NCI-H2227 (cell line): Measurements from ENCODE around the gene POGLUT2.

Experiments used
- DNase-seq: peaks from one replicate; lab custom pipeline; 2025; ENCODE audit not compliant: unreplicated experiment; lab: John Stamatoyannopoulos, UW

Gene POGLUT2

DNA sequence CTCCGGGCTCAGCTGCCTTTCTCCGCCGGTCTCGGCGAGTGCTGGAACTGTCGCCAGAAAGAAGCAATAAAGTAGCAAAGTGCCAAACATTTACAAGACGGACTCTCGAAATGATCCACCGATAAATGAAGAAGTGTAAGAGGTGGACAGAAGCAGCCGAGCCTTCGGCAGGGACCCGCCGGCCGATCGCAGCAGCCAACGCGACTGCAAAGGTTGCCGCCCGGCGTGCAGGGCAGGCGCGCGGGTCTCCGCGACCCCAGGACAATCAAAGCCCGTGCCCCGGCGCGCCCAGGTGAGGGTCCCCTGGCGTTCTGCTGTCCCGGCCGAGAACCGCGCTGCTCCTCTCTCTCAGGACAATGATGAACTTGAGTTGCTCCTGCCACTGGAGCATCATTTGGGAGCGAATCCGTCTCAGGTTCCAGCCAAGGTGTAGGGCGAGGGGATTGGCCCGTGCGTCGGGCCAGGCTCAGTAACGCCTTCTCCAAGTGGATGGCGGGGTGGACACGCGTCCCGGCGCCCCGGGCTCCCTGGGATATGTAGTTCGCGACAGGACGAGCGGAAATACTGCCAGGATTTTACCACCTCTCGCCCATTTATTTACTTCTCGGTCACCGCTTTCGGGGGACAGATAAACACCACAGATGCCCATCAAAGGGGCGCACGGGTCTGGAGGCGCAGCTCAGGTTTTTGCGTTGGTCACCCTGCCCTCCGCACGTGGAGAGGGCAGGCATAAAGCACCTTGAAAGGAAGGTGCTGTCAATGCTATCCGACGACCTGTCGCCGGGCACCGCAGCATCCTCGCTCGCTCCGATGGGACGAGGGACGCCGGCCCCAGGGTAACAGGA, at the start of gene POGLUT2, which contains the start of gene BIVM:
Gene POGLUT2 (minus strand): TSS at position 396 of the 845 bp plus-strand sequence. CDS start 306 bp downstream, at position 90.
Gene BIVM (plus strand): TSS at position 539 of the 845 bp plus-strand sequence. CDS start 8,149 bp downstream, outside the sequence.
- peak; percentile 87 for DNase-seq

DNA sequence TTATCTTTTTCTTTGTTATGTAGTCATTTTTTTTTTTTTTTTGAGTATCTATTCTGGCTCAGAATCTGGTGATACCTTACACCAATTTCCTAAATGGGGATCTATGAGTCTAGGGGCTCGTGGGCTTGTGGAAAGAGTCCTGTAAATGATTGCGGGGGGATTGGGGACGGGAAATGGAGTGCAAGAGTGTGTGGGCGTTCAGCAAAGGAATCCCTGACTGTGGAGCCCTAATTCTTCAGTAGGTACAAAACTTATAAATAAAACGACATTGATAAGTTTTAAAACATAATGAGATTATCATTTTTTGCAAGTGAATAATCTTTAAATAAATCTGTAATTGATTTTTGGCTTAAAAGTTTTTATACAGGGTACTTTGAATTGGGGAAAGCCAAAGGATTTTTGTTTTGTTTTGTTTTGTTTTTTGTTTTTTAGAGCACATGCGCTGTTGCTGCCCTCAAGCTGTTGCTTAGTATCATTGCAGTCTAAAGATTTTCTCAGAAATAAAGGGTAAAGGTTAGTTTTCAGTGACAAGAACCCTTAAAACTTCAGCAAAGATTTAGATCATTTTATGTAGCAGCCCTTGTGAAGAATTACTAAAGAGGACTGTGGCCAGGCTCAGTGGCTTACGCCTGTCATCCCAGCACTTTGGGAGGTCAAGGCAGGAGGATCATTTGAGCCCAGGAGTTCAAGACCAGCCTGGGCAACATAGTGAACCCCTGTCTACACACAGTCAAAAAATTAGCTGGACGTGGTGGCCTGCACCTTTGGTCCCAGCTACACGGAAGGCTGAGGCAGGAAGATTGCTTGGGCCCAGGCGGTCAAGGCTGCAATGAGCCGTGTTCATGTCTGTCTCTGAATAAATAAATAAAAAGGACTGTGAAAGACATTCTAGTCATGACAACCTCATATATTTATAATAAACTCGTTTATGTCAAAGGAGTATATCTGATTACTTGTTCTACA, 48.8 kb upstream of the POGLUT2 start:
- peak; percentile 17 for DNase-seq

- DNase-seq: peak; percentile 16
Observed at GRCh38 chr13:102846261-102847015, 47.7 kb upstream of the POGLUT2 start.

GRCh38 chr13:102845630-102846260, 47.0 kb upstream of the POGLUT2 start, which contains the start of gene ERCC5:
ERCC5 (plus strand) TSS chr13:102846032; CDS start chr13:102846267, 235 bp downstream.
- peak; percentile 95 for DNase-seq

DNA sequence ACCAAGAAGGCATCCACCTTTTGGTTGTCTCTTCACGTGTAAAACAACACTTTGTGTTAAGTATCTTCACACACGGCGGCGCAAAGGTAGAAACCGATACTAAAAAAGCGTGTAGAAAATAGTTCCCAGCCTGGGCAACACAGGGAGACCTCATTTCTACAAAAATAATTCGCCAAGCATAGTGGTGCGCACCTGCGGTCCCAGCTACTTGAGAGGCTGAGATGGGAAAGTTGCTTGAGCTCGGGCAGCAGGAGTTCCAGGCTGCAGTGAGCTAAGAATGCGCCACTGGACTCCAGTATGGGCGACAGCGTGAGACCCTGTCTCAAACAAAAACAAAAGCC, 46.5 kb upstream of the POGLUT2 start:
- no peak for DNase-seq

- DNase-seq: no peak
Observed at GRCh38 chr13:102839462-102839861, 40.7 kb upstream of the POGLUT2 start.

DNA sequence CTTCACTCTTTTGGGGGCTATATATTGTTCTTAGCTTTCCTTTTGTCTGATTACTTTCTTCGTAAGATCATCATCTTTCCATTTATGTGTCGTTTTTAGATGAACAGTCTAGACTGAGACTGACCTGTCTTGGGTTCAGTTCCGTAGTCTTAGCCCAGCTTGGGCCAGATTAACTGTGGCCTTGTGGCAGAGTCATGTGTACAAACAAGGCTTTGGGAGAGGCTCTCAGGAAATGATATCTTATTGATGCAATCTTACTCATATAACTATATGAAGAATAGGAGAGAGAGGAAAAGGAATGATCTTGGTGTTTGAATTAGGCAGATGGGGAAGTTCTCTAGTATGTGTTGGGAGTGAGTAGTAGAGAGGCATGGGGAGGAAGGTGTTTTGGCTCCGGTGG, 40.2 kb upstream of the POGLUT2 start:
- DNase-seq: no peak

- DNase-seq: no peak
Observed at GRCh38 chr13:102838273-102838672, 39.5 kb upstream of the POGLUT2 start.

DNA sequence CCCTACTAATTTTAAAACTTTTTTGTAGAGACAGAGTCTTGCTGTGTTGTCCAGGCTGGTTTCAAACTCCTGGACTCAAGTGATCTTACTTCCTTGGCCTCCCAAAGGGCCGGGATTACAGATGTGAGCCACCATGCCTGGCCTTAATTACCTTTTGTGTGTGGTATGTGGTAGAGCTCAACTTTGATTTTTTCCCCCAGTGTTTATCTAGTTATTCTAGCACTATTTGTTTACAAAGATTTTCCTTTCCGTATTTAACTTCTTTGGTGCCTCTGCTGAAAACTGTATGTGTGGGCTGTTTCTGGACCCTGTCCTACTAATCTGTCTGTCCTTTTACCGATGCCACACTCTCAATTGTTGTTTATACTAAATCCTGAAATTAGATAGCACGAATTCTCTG, 37.7 kb upstream of the POGLUT2 start:
- DNase-seq: no peak

DNA sequence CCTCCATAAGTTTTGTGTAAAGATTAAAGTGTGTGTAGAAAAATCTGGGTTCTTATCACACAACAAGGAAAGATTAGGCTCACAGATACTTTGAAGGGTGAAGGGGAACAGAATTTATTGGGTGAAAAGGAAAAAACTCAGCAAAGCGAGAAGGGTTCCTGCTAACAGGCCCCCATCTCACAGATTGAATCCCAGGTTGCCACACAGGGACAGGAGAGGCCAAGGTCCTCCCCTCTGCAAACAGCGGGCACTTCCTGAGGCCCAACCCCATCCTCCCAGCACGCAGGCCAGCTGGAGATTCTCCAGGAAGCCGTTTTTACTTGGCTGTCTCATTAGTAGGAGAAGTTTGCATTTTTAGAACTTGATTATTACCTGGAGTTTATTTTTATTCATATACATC, 31.9 kb upstream of the POGLUT2 start:
- no peak for DNase-seq

DNA sequence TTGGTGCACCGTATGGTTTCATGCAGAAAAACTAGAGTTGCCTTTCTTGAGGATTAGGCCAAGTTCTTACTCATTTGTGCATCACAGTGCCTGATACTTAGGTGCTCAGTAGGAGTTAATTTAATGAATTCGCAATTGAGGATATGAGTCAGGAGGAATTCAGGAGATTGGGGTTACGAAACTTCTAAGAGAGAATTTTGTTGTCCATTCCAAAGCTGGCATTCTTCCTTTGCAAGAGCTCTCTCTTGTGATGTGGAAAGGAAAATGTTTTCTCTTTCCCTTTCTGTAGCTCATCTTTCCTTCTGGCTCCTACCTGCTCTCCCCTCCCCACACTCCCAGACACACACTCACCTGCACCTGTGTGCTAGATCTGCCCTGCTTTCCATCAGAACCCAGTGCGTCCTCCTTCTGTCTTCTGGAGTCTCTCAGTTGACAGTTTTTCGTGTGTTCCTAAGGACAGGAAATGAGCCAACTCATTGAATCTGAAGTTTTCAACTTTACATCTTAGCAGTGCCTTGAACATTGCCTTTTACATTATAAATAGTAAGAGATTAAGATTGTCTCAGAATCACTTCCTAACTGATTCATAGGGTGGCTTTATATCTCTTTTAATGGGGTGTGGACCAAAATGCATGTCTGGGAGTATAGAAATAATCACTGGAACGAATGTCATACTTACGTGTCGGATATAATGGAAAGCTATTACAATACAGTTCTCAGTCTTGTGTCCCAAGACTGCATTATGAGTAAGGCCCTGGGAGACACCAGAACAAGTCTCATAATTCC, 27.3 kb upstream of the POGLUT2 start:
- DNase-seq: no peak

GRCh38 chr13:102825400-102825799, 26.6 kb upstream of the POGLUT2 start:
- no peak for DNase-seq

DNA sequence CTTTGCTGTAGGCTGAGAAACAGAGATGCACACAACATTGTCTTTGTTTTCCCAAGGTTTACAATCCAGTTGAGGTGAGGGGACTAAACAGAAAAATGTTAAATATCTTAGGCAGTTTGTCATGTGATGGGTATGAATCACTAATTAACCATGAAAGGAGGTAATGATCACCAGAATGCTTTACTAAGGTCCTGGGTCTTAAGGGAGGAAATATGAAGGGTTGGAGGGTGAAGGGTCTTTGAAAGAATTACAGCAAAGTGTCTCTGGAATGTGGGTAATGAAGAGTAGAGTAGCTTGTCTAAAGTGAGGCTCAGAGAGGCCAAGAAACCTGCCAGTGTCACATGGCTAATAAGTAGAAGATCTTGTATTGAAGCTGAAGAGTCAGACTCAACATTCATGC, 19.1 kb upstream of the POGLUT2 start:
- DNase-seq: no peak

DNA sequence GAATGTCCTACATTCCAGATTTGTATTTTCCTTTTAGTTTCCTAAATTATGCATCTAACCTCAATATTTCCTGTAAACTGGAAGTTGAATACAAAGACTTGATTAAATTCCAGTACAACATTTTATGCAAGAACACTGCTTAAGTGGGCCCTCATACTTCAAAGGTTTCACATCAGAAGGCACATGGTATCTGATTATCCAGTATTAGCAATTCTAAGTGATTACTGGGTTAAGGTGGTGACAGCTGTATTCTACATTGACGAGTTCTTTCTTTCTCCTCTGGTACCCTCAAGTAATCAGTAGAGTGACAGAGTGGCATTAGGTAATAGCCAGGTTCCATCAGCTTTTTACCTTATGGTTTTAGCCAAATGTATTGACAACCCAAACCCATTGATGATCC, 18.5 kb upstream of the POGLUT2 start:
- DNase-seq: no peak

- DNase-seq: no peak
Observed at GRCh38 chr13:102816708-102817107, 17.9 kb upstream of the POGLUT2 start.

DNA sequence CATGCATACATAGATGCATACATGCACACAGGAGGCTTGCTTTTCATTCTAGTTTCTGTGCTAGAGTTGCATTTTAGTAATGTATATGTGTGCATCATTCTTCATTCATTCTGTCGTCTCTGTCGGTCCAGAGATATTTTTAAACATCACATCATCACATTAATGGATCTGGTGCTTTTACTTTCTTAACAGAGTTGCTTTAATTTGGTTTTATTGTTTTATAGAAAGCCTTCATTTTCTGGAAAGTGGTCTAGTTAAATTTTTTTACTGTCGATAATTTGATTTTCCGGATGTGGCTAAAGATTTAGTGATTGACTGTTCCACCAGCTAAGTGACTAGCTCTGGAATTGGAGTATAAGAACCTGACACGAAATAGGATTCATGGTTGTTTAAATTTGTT, 17.0 kb upstream of the POGLUT2 start:
- DNase-seq: no peak

GRCh38 chr13:102814793-102815192, 16.0 kb upstream of the POGLUT2 start:
- no peak for DNase-seq

DNA sequence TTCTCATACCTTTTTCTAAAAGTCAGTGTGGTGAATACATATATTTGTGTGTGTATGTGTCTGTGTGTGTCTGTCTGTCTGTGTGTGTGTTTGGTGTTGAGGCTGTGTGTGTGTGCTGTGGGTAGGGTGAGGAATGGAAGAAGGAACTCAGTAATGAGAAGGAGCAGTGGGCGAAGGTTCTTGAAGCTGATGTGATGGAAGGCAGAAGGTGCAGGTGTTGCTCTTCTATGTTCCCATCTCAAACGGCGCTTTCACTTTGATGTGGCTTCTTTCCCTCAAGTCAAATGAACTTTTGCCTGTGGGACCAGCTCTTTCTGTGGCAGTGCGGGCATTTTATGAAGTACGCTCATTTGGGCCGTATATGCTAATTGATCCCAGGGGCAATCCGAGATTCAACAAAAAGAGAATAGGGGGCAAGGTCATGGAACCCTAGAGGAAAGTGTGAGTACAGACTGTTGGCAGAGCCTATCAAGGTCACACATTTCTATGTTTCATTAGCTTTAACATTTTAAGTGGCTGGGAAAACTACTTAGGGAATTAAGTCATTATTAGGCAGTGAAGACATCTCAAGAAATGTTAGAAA, 15.3 kb upstream of the POGLUT2 start:
- DNase-seq: no peak

DNA sequence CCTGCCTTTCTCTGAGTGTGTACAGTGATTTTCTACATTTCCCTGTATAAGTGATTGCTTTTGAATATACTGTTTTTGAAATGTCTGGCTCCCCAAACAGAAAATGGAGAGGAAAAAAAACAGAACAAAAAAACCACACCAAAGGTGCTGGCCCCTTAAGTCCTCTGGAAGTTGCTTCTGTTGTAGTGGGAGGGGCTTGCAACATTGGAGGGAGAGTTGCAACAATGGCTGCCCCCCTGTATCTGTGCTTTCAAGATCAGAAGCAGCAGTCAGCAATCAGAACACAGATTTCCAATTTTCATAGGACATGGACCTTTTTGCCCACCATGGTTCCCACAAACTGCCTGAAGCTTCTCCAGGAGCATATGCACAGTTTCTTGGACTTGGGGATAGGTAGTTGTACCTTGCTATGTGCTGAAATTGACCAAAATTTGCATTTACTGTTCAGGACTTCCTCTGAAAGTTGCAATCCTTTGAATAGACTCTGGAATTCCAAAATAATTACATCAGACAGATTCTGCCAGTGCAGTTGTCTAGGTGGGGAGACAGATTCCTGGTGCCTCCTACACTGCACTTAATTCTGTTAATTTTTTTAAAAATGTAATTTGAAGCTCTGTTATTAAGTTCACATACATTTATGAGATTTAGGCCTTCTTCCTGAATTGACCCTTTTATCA, 14.0 kb upstream of the POGLUT2 start:
- no peak for DNase-seq
